Sigmoid colon (tissue), 7 donors: ENCODE measurements around the gene XAB2. TPM values are rescaled to one million over a fixed set of nuclear protein-coding genes. Genes with fewer than 3 reads are reported as not detected.

ENCODE experiments used
- DNase-seq: peaks from one replicate; pipeline ENCODE4 v3.0.0-alpha.2; 2019
- H3K27ac ChIP-seq, 4 donors: fragments of 200-600 bp; sonication (generic); one replicate each; pipeline ENCODE4 v1.5.1; 2016 to 2019; ENCODE audit warnings: mild to moderate bottlenecking in 1 of 4
- H3K27me3 ChIP-seq, 3 donors: fragments of 200-600 bp; sonication (generic); one replicate each; pipeline ENCODE4 v1.5.1; 2019; ENCODE audit warnings: mild to moderate bottlenecking in 1 of 3
- H3K36me3 ChIP-seq, 4 donors: fragments of 200-600 bp; sonication (generic); one replicate each; pipeline ENCODE4 v1.5.1; 2016 to 2019
- H3K4me1 ChIP-seq, 4 donors: fragments of 200-600 bp; sonication (generic); one replicate each; pipeline ENCODE4 v1.5.1; 2017 to 2019
- H3K4me3 ChIP-seq, 4 donors: fragments of 200-600 bp; sonication (generic); one replicate each; pipeline ENCODE4 v1.5.1; 2017 to 2019; ENCODE audit warnings: mild to moderate bottlenecking in 2 of 4, moderate library complexity in 1 of 4
- H3K9me3 ChIP-seq, 4 donors: fragments of 200-600 bp in 3 of 4; sonication (generic) in 3 of 4; one replicate each; pipeline versions ENCODE4 v1.5.1 to v1.6.1; 2013 to 2019
- EP300 ChIP-seq, 4 donors: sonication (generic); formaldehyde crosslinking; IDR thresholded peaks; one replicate each; pipeline ENCODE4 v1.6.1; 2017; ENCODE audit warnings: antibody characterized with exemption in 4 of 4
- POLR2A ChIP-seq, 2 donors: fragments of 450-650 bp; IDR thresholded peaks; one replicate each; pipeline ENCODE4 v1.6.1; 2016; ENCODE audit warnings: antibody characterized with exemption in 2 of 2, mild to moderate bottlenecking in 2 of 2, moderate library complexity in 2 of 2
- POLR2AphosphoS5 ChIP-seq, 4 donors: sonication (generic); formaldehyde crosslinking; IDR thresholded peaks; one replicate each; pipeline ENCODE4 v1.6.1; 2017; ENCODE audit warnings: antibody characterized with exemption in 4 of 4
- WGBS, 2 donors: extraction: QIAGEN DNeasy Blood & Tissue Kit; methylation state at CpG; one replicate each; pipeline ENCODE4 v1.1.7; 2013; 5-methylcytosine and 5-hydroxymethylcytosine counted together
- intact Hi-C: fragments of 100-400 bp; cut with DNase I; formaldehyde crosslinking; loops from one replicate; pipeline ENCODE4 v1.15.1; 2023
- polyA plus RNA-seq, 3 donors: library from polyadenylated mRNA; stranded (reverse); fragments of 200-250 nt; gene quantifications; one replicate each; pipeline ENCODE4 v1.2.3, GENCODE V29; 2013
- total RNA-seq, 4 donors: library from RNA; depleted of rRNA; stranded (reverse); fragments of >200 nt; gene quantifications; one replicate each; pipeline ENCODE4 v1.1.0, GENCODE V29; 2016
- TF ChIP-seq, protein P1 (sequence below), 4 experiments: fragments of 450-650 bp in 3 of 4; fragments of 200-600 bp in 1 of 4; IDR thresholded peaks; one replicate each; pipeline ENCODE4 v1.5.1; 2016 to 2019; ENCODE audit warnings: antibody characterized with exemption in 4 of 4, mild to moderate bottlenecking in 3 of 4, moderate library complexity in 2 of 4
- donor health status: healthy with polysubstance abuse.
- donor health status: Bipolar disorder and iron deficiency.
- donor health status: healthy.

The XAB2 gene
- total and polyA plus RNA-seq, 7 donors: 9.7 to 38.3 (median 29.9) TPM

DNA sequence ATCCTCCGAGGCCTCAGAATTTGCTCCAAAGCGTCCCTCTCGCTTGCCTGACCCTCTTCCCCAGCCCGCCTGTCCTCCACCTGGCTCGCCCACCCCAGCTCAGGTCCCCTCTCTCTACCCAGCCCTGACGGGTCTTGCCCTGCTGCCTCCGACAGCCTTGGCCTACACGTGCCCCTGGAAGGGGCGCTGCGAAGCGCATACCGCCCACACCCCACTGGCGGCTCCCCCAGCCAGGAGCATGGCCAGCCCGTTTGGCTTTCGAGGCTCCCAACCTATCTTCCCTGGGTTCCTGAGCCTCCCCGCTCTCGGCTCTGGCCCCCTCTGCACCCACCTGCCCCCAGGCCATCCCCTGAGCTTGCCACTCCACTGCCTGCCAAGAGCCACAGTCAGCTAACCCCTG is 4.5 kb downstream of the XAB2 start:
- intact Hi-C loops: loop anchor here (10.0 kb wide), 1 partner anchor 230 kb away; no protein-coding TSS in a partner anchor
- H3K4me1 ChIP-seq: peaks cover 0 to 22% (median 20%) of the 10 kb centered on the region in 4 donors
- H3K4me3 ChIP-seq: no peak overlapping the region
- 94 to 95% methylated on average over 17 of the region's 17 CpGs for WGBS, 2 donors
- H3K36me3 ChIP-seq: peaks cover 37 to 70% (median 51%) of the 10 kb centered on the region in 4 donors
- no peaks in the 10 kb centered on the region for H3K27me3 ChIP-seq
- H3K9me3 ChIP-seq: no peaks in the 10 kb centered on the region
- DNase-seq: no peak
- no peak overlapping the region for H3K27ac ChIP-seq
- TF ChIP-seq, protein P1, sequence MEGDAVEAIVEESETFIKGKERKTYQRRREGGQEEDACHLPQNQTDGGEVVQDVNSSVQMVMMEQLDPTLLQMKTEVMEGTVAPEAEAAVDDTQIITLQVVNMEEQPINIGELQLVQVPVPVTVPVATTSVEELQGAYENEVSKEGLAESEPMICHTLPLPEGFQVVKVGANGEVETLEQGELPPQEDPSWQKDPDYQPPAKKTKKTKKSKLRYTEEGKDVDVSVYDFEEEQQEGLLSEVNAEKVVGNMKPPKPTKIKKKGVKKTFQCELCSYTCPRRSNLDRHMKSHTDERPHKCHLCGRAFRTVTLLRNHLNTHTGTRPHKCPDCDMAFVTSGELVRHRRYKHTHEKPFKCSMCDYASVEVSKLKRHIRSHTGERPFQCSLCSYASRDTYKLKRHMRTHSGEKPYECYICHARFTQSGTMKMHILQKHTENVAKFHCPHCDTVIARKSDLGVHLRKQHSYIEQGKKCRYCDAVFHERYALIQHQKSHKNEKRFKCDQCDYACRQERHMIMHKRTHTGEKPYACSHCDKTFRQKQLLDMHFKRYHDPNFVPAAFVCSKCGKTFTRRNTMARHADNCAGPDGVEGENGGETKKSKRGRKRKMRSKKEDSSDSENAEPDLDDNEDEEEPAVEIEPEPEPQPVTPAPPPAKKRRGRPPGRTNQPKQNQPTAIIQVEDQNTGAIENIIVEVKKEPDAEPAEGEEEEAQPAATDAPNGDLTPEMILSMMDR (IDR thresholded peaks at IDR 0.05): no peak
- TF ChIP-seq POLR2A (IDR thresholded peaks at IDR 0.05) (no peak), EP300 (IDR thresholded peaks at IDR 0.05) (no peak), POLR2AphosphoS5 (IDR thresholded peaks at IDR 0.05) (no peak)

DNA sequence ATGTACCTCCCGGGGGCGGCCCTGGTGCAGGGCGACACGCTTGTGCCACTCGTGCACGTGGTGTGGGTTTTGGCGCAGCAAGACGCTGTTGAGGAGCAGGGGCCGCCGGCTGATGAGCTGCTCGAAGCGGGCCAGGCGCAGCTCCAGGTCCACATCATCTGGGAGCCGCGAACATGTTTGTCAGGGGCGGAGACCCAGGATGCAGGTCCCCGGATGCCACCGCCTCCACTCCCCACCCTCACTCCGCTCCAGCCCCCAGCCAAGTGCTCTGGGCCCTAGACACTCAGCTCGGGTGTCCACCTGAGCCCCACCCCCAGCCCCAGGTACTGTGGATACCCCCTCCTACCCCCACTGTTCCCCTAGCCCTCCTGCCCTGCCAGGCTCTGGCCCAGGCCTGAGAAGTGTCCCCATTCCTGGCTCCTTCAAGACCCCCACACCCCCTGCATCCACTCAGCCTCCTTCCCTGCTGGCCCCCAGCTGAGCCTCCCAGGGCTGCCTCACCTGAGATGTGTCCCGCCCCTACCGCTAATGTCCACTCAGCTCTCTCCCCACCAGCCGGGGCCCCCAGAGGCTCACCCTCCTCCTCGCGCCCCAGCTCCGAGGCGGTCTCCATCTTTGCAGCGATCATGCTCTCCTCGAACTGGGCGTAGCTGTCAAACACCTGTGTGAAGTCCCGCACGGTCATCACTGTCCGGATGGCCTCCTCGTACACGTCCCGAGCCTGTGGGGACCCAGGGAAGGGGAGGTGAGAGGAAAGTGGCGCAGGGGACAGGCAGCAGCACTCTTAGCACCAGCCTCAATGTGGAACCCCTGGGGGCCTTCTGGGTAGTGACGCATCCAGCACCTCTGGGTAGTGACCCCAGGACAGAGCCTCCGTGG is 5.4 kb downstream of the XAB2 start:
- Histone ChIP-seq H3K36me3 (peaks cover 41 to 78% (median 55%) of the 10 kb centered on the region in 4 donors), H3K4me1 (peaks cover 0 to 24% (median 20%) of the 10 kb centered on the region in 4 donors)
- TF ChIP-seq POLR2AphosphoS5 (IDR thresholded peaks at IDR 0.05): no peak
- TF ChIP-seq, protein P1 (IDR thresholded peaks at IDR 0.05): no peak
- TF ChIP-seq EP300 (IDR thresholded peaks at IDR 0.05): no peak
- no peak for TF ChIP-seq POLR2A (IDR thresholded peaks at IDR 0.05)

DNA sequence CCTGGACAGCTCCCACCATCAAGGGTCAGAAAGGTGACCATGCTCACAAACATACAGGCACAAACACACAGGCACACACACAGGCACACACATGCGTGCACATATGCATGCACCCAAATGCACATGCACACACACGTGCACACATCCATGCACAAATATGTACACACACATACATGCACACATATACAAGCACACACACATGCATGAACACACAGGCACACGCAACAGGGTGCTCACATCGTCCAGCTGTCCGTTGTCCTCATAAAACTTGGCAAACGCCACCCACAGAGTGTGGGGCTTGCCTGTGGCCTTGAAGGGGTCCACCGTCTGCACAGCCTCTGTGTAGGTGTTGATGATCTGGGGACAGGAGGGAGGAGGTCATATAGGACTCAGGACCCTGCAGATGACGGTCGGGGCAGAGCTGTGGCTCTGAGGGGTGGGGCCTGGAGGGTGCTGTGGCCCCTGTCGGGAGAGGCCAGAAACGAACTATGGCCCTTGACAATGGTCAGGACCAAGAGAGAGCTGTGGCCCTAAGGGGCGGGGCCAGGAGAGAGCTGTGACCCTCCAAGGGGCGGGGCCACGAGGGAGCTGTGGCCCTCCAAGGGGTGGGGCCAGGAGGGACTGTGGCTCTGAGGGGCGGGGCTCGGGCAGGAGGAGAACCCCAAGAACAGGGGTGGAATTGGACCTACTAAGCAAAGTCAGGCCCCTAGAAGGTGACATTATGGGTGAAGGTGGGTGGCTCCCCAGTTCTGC is 6.2 kb downstream of the XAB2 start:
- no peak for DNase-seq
- no peaks in the 10 kb centered on the region for H3K9me3 ChIP-seq
- no peak overlapping the region for H3K27ac ChIP-seq
- peaks cover 41 to 87% (median 55%) of the 10 kb centered on the region in 4 donors for H3K36me3 ChIP-seq
- no peaks in the 10 kb centered on the region for H3K27me3 ChIP-seq
- WGBS, 2 donors: 81 to 88% methylated on average over 16 of the region's 16 CpGs
- peaks cover 0 to 24% (median 14%) of the 10 kb centered on the region in 4 donors for H3K4me1 ChIP-seq
- intact Hi-C loops: loop anchor here (10.0 kb wide), 1 partner anchor 228 kb away; no protein-coding TSS in a partner anchor
- H3K4me3 ChIP-seq: no peak overlapping the region
- TF ChIP-seq, protein P1 (IDR thresholded peaks at IDR 0.05): no peak
- TF ChIP-seq POLR2A (IDR thresholded peaks at IDR 0.05) (no peak), EP300 (IDR thresholded peaks at IDR 0.05) (no peak), POLR2AphosphoS5 (IDR thresholded peaks at IDR 0.05) (no peak)

More for the DNA sequence above, 5.4 kb downstream of the XAB2 start:
- Histone ChIP-seq H3K27ac (no peak overlapping the region), H3K27me3 (no peaks in the 10 kb centered on the region), H3K9me3 (no peaks in the 10 kb centered on the region), H3K4me3 (no peak overlapping the region)
- no peak for DNase-seq
- 95 to 96% methylated on average over 39 of the region's 39 CpGs for WGBS, 2 donors
- intact Hi-C loops: loop anchor here (10.0 kb wide), 1 partner anchor 229 kb away; no protein-coding TSS in a partner anchor

DNA sequence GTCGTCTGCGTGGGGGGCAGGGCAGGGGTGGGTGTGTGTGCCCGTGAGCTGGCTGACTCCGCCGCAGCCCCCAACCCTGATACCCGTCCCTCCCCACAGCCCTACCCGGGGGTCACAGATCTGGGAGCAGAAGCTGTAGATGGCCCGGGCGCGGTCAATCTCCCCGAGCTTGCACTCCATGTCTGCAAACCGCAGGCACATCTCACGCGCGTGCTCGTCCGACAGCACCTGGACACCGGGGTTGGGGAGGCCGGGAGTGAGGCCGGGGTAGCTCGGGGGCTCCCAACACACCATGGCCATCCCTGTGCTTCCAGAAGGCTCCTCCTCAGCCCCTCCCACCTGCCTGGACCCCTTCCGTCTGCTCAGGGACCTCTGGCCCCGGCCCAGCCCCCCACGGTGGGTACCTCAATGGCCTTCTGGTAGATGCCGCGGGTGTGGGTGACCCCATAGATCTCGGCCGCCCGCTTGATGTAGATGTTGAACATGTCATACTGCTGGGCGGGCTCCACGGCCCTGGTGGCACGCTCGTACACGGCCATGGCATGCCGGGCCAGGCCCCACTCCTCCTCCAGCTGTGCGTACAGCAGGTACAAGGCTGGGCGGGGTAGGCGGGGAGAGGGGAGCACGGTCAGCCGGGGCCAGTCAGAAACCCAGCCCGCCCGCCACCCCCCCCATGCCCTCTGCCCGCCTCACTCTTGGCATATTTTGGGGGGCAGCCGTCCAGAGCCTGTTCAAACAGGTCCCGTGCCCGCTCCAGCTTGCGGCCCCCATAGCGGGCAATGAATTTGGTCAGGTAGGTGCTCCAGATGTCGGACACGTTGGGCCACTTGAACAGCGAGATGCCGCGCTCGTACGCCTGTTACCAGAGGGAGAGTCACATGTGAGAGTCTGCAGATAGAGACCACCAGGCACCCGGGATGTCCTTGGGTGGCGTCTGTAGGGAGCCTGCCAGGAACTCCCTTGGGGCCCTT is 8.6 kb downstream of the XAB2 start:
- Histone ChIP-seq H3K27me3 (no peaks in the 10 kb centered on the region), H3K4me1 (peaks cover 0 to 12% (median 2%) of the 10 kb centered on the region in 4 donors), H3K27ac (no peak overlapping the region), H3K36me3 (peaks cover 41 to 80% (median 53%) of the 10 kb centered on the region in 4 donors), H3K9me3 (no peaks in the 10 kb centered on the region), H3K4me3 (no peak overlapping the region)
- intact Hi-C loops: loop anchor here (10.0 kb wide), 1 partner anchor 226 kb away; no protein-coding TSS in a partner anchor
- TF ChIP-seq POLR2AphosphoS5 (IDR thresholded peaks at IDR 0.05): no peak
- no peak for TF ChIP-seq POLR2A (IDR thresholded peaks at IDR 0.05)
- TF ChIP-seq, protein P1 (IDR thresholded peaks at IDR 0.05): no peak
- TF ChIP-seq EP300 (IDR thresholded peaks at IDR 0.05): no peak
- 93 to 96% methylated on average over 57 of the region's 57 CpGs for WGBS, 2 donors
- no peak for DNase-seq
